GM21825 (cell line): ENCODE measurements around the gene SPRN.

Experiments used
- ATAC-seq: cut with Tn5 transposase; IDR thresholded peaks from one replicate; pipeline ENCODE4 v1.9.1; 2021; ENCODE audit warnings: mild to moderate bottlenecking, moderate library complexity; ENCODE audit not compliant: unreplicated experiment

Gene SPRN

GRCh38 chr10:133457100-133457841 is 32.8 kb upstream of the SPRN start:
- no peak for ATAC-seq

GRCh38 chr10:133456041-133456951 is 31.9 kb upstream of the SPRN start:
- no peak for ATAC-seq

- no peak for ATAC-seq
Measured at GRCh38 chr10:133455611-133456031, 31.2 kb upstream of the SPRN start.

- ATAC-seq, result no peak
Measured at GRCh38 chr10:133455196-133455595, 30.8 kb upstream of the SPRN start.

- ATAC-seq, result no peak
Measured at GRCh38 chr10:133454204-133454893, 29.9 kb upstream of the SPRN start.

GRCh38 chr10:133453516-133454203 is 29.2 kb upstream of the SPRN start, which contains the start of gene SCART1:
TSS of gene SCART1 (plus strand) at chr10:133453945. CDS start at chr10:133453998, 53 bp downstream.
- ATAC-seq, result no peak

GRCh38 chr10:133452453-133452852 is 28.0 kb upstream of the SPRN start:
- ATAC-seq, result no peak

GRCh38 chr10:133451346-133451745 is 26.9 kb upstream of the SPRN start:
- no peak for ATAC-seq

- no peak for ATAC-seq
Measured at GRCh38 chr10:133448120-133448519, 23.7 kb upstream of the SPRN start.

- no peak for ATAC-seq
Measured at GRCh38 chr10:133446979-133447378, 22.6 kb upstream of the SPRN start.

- no peak for ATAC-seq
Measured at GRCh38 chr10:133445751-133446708, 21.6 kb upstream of the SPRN start.

GRCh38 chr10:133445268-133445732 is 20.9 kb upstream of the SPRN start:
- no peak for ATAC-seq

- no peak for ATAC-seq
Measured at GRCh38 chr10:133444342-133445267, 20.2 kb upstream of the SPRN start.

GRCh38 chr10:133442967-133443924 is 18.8 kb upstream of the SPRN start:
- no peak for ATAC-seq

GRCh38 chr10:133442191-133442966 is 18.0 kb upstream of the SPRN start:
- ATAC-seq, result no peak

GRCh38 chr10:133441780-133442179 is 17.4 kb upstream of the SPRN start:
- no peak for ATAC-seq
